Omental fat pad (tissue), 4 donors: Measurements from ENCODE around the gene CORO6. TPM values are rescaled to one million over a fixed set of nuclear protein-coding genes. Genes with fewer than 3 reads are reported as not detected.

ENCODE experiments used
- ATAC-seq: fragments of 150-250 bp; one replicate; pipeline ENCODE4 v1.9.1; 2016; ENCODE audit warnings: mild to moderate bottlenecking, moderate library complexity; ENCODE audit not compliant: low FRiP score
- DNase-seq: peaks from one replicate; pipeline ENCODE4 v3.0.0-alpha.2; 2019; ENCODE audit warnings: low spot score
- total RNA-seq, 4 donors: library from RNA; depleted of rRNA; stranded (reverse); fragments of >200 nt; gene quantifications; one replicate each; pipeline ENCODE4 v1.1.0, GENCODE V29; 2016
- TF ChIP-seq, protein P1 (sequence below), 3 donors: fragments of 450-650 bp; IDR thresholded peaks; one replicate each; pipeline ENCODE4 v1.5.1; 2016 to 2017; ENCODE audit warnings: antibody characterized with exemption in 3 of 3, mild to moderate bottlenecking in 3 of 3, moderate library complexity in 2 of 3

The CORO6 gene
- total RNA-seq, 4 donors from 2014 or later: 10.7 to 45.9 (median 14.1) TPM

- no peak for DNase-seq
- peak; percentile 46 for ATAC-seq
- TF ChIP-seq, protein P1, sequence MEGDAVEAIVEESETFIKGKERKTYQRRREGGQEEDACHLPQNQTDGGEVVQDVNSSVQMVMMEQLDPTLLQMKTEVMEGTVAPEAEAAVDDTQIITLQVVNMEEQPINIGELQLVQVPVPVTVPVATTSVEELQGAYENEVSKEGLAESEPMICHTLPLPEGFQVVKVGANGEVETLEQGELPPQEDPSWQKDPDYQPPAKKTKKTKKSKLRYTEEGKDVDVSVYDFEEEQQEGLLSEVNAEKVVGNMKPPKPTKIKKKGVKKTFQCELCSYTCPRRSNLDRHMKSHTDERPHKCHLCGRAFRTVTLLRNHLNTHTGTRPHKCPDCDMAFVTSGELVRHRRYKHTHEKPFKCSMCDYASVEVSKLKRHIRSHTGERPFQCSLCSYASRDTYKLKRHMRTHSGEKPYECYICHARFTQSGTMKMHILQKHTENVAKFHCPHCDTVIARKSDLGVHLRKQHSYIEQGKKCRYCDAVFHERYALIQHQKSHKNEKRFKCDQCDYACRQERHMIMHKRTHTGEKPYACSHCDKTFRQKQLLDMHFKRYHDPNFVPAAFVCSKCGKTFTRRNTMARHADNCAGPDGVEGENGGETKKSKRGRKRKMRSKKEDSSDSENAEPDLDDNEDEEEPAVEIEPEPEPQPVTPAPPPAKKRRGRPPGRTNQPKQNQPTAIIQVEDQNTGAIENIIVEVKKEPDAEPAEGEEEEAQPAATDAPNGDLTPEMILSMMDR (IDR thresholded peaks at IDR 0.05): peak in 1 of 3 donors; percentile 59
Measured at GRCh38 chr17:29572691-29573557, 49.8 kb downstream of the CORO6 start.

GRCh38 chr17:29571883-29572681 lies 50.6 kb downstream of the CORO6 start:
- peak; percentile 3 for DNase-seq
- ATAC-seq: no peak
- TF ChIP-seq, protein P1 (IDR thresholded peaks at IDR 0.05): no peak

- TF ChIP-seq, protein P1 (IDR thresholded peaks at IDR 0.05): no peak
- ATAC-seq (no peak), DNase-seq (no peak)
Measured at GRCh38 chr17:29571486-29571882, 51.2 kb downstream of the CORO6 start.

GRCh38 chr17:29570521-29570920 lies 52.2 kb downstream of the CORO6 start:
- peak; percentile 14 for DNase-seq
- TF ChIP-seq, protein P1 (IDR thresholded peaks at IDR 0.05): no peak
- no peak for ATAC-seq

DNA sequence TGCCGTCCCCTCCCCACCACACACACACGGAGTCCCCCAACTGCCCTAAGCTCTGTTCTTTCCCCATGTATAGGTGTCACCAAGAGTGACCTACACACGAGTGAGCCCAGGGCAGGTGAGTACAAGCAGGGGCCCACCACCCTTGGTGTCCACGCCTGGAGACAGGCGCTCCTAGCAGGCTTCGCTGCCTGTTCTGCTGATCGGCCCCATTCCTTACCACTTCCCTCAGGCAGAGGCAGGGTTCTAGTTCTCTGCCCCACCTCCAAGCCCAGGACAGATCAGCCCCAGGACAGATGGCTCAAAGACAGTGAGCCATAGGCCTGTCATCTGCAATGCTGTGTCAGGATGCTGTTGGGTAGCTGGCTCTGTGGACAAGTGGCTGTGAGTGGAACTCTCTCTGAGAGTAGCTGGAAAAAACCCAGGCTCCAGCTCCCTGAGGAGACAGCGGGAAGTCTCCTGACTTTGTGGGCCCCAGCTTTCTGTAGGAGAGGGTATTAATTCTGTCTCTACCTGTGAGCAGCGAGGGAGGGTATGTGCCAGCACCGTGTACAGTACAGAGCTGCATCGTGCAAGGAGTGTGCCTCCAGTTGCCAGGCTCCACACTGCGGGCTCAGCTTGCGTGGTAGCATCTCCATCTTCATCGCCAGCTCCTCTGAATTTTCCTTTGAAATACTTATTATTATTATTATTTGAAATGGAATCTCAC lies 53.3 kb downstream of the CORO6 start:
- ATAC-seq: no peak
- peak; percentile 22 for DNase-seq
- TF ChIP-seq, protein P1 (IDR thresholded peaks at IDR 0.05): no peak

GRCh38 chr17:29568331-29569244 lies 54.1 kb downstream of the CORO6 start, which contains the start of gene TP53I13:
Gene TP53I13, plus strand, starts transcription at chr17:29568701. Its CDS starts 58 bp downstream, at chr17:29568759.
- peak; percentile 64 for DNase-seq
- TF ChIP-seq, protein P1 (IDR thresholded peaks at IDR 0.05): no peak
- ATAC-seq: peak; percentile 48
